ENCODE data around the gene POFUT2.
A peak's percentile ranks its signal among the peaks of the same experiment; 100 is the strongest.

POFUT2 gene

GRCh38 chr21:45248301-45248892 lies 39.3 kb downstream of the POFUT2 start:
- DNase-seq, result no peak

GRCh38 chr21:45246386-45247320 lies 41.0 kb downstream of the POFUT2 start:
- no peak for DNase-seq

GRCh38 chr21:45244799-45245340 lies 42.8 kb downstream of the POFUT2 start:
- no peak for DNase-seq

- DNase-seq, result no peak
Observed at GRCh38 chr21:45243603-45244002, 44.1 kb downstream of the POFUT2 start.

GRCh38 chr21:45241357-45241756 lies 46.3 kb downstream of the POFUT2 start:
- DNase-seq, result no peak

- DNase-seq, result no peak
Observed at GRCh38 chr21:45237401-45237800, 50.3 kb downstream of the POFUT2 start.

- no peak for DNase-seq
Observed at GRCh38 chr21:45236481-45236880, 51.2 kb downstream of the POFUT2 start.

GRCh38 chr21:45235488-45235887 lies 52.2 kb downstream of the POFUT2 start:
- no peak for DNase-seq

- DNase-seq, result no peak
Observed at GRCh38 chr21:45234965-45235364, 52.7 kb downstream of the POFUT2 start.

- no peak for DNase-seq
Observed at GRCh38 chr21:45234127-45234526, 53.6 kb downstream of the POFUT2 start.

- no peak for DNase-seq
Observed at GRCh38 chr21:45231705-45232104, 56.0 kb downstream of the POFUT2 start.

- DNase-seq, result no peak
Observed at GRCh38 chr21:45228656-45229240, 58.9 kb downstream of the POFUT2 start.

- DNase-seq, result peak; percentile 65
Observed at GRCh38 chr21:45228171-45228641, 59.5 kb downstream of the POFUT2 start.

- DNase-seq, result no peak
Observed at GRCh38 chr21:45227735-45228134, 60.0 kb downstream of the POFUT2 start.

- DNase-seq, result no peak
Observed at GRCh38 chr21:45226540-45227326, 61.0 kb downstream of the POFUT2 start.

- DNase-seq, result no peak
Observed at GRCh38 chr21:45225741-45226327, 61.9 kb downstream of the POFUT2 start.

GRCh38 chr21:45225041-45225740 lies 62.5 kb downstream of the POFUT2 start:
- no peak for DNase-seq

- DNase-seq, result no peak
Observed at GRCh38 chr21:45224189-45224938, 63.3 kb downstream of the POFUT2 start.

GRCh38 chr21:45223236-45224185 lies 64.2 kb downstream of the POFUT2 start:
- DNase-seq, result no peak

GRCh38 chr21:45222001-45222400 lies 65.7 kb downstream of the POFUT2 start:
- no peak for DNase-seq

Measured in activated naive CD4-positive, alpha-beta T cell treated with anti-CD3 and anti-CD28 coated beads, Interleukin-2, amount 50 U/mL, for 16 hours (primary cell).